Smooth muscle cell (in vitro differentiated cells): ENCODE data around the gene CAPZB. TPM values are rescaled to one million over a fixed set of nuclear protein-coding genes. Genes with fewer than 3 reads are reported as not detected.

Experiments used
- DNase-seq: peaks from one replicate; lab custom pipeline; 2025; ENCODE audit not compliant: unreplicated experiment; lab: John Stamatoyannopoulos, UW
- H2AFZ ChIP-seq: fragments of 200-600 bp; sonication (generic); 2 replicates; pipeline ENCODE4 v1.6.0; 2016; ENCODE audit warnings: antibody characterized with exemption, low read depth, mild to moderate bottlenecking
- H3F3A ChIP-seq: fragments of 200-600 bp; sonication (generic); 2 replicates; pipeline ENCODE4 v1.6.0; 2017; ENCODE audit warnings: antibody characterized with exemption, low read depth
- H3K27ac ChIP-seq: fragments of 200-600 bp; sonication (generic); 2 replicates; pipeline ENCODE4 v1.5.1; 2016; ENCODE audit warnings: low read depth, mild to moderate bottlenecking
- H3K27me3 ChIP-seq: fragments of 200-600 bp; sonication (generic); 2 replicates; pipeline ENCODE4 v1.6.1; 2016; ENCODE audit warnings: low read depth, mild to moderate bottlenecking
- H3K36me3 ChIP-seq: fragments of 200-600 bp; sonication (generic); 2 replicates; pipeline ENCODE4 v1.5.1; 2016; ENCODE audit warnings: low read depth
- H3K4me1 ChIP-seq: fragments of 200-600 bp; sonication (generic); 2 replicates; pipeline ENCODE4 v1.5.1; 2016; ENCODE audit warnings: low read depth
- H3K4me2 ChIP-seq: fragments of 200-600 bp; sonication (generic); 2 replicates; pipeline ENCODE4 v1.6.0; 2016; ENCODE audit warnings: mild to moderate bottlenecking
- H3K4me3 ChIP-seq: fragments of 200-600 bp; sonication (generic); 2 replicates; pipeline ENCODE4 v1.5.1; 2016; ENCODE audit warnings: mild to moderate bottlenecking
- H3K79me2 ChIP-seq: fragments of 200-600 bp; sonication (generic); 2 replicates; pipeline ENCODE4 v1.6.0; 2016; ENCODE audit warnings: low read depth, mild to moderate bottlenecking
- H3K9ac ChIP-seq: fragments of 200-600 bp; sonication (generic); 2 replicates; pipeline ENCODE4 v1.6.0; 2016; ENCODE audit warnings: low read depth
- H3K9me3 ChIP-seq: fragments of 200-600 bp; sonication (generic); replicated peaks from 2 replicates; pipeline ENCODE4 v1.5.1; 2016; ENCODE audit warnings: low read depth
- H4K20me1 ChIP-seq: fragments of 200-600 bp; sonication (generic); 2 replicates; pipeline ENCODE4 v1.6.0; 2016; ENCODE audit warnings: low read depth
- WGBS: methylation state at CpG from one replicate; pipeline ENCODE4 v1.1.7; 2016; ENCODE audit warnings: low lambda C conversion rate; 5-methylcytosine and 5-hydroxymethylcytosine counted together
- polyA plus RNA-seq: library from polyadenylated mRNA; unstranded; fragments of >200 nt; fragmentation: Nextera tagmentation; extraction: Ambion mirVana; gene quantifications from 2 replicates; pipeline ENCODE4 v1.2.1, GENCODE V29; 2016
- total RNA-seq: library from RNA; depleted of rRNA; stranded (reverse); fragments of >200 nt; gene quantifications from 2 replicates; pipeline ENCODE4 v1.2.3, GENCODE V29; 2014
- TF ChIP-seq, protein P1 (sequence below): fragments of 200-600 bp; sonication (generic); IDR thresholded peaks from 2 replicates; pipeline ENCODE4 v1.5.1; 2017; ENCODE audit warnings: borderline replicate concordance, mild to moderate bottlenecking, antibody characterized with exemption; ENCODE audit not compliant: insufficient read depth, poor library complexity, severe bottlenecking

CAPZB gene
- total and polyA plus RNA-seq, 2 experiments from 2014 or later = 205 to 405 TPM

DNA sequence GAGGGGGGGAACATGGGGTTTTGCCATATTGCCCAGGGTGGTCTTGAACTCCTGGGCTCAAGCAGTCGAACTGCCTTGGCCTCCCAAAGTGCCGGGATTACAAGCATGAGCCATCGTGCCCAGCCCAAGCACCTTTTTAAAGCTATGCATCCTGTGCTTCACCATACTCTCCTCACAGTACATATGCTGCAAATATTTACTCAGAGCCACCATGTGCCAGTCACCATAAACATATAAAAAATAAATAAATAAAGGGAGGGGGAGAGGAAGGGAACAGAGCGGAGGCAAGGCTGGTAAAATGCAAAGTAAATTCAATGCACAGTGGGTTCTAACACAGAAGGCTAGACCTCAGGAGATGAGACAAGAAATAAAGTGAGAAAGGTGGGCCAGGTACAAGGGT is 64.7 kb downstream of the CAPZB start:
- no peak overlapping the region for H3K27ac ChIP-seq

DNA sequence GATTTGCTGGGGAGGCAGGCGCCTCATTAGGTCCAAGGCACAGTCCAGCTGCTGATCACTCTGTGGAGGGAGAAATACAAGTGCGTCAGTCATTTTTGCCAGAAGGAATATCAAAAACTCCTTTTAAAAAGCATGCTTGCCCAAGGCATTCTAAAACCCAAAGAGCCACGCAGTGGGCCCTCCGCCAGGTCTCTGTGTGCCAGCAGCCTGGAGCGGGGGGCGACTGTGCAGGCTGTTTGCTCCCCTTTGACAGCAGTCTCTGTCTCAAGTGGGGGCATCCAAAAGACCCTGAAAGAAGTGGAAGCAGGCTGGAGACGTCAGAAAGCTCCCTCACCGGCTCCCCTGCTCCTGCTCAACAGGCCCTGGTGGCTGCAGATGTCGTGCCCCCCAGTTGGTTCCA is 65.6 kb downstream of the CAPZB start:
- Histone ChIP-seq H4K20me1 (peaks cover 98% of the 10 kb centered on the region), H2AFZ (no peak overlapping the region), H3K36me3 (peaks cover 8% of the 10 kb centered on the region), H3K27me3 (no peaks in the 10 kb centered on the region), H3F3A (no peaks in the 10 kb centered on the region), H3K4me2 (no peak overlapping the region), H3K27ac (no peak overlapping the region), H3K4me3 (no peak overlapping the region), H3K9ac (no peak overlapping the region), H3K4me1 (peaks cover 10% of the 10 kb centered on the region), H3K79me2 (peaks cover 96% of the 10 kb centered on the region), H3K9me3 (no peaks in the 10 kb centered on the region)
- no peak for DNase-seq
- TF ChIP-seq, protein P1, sequence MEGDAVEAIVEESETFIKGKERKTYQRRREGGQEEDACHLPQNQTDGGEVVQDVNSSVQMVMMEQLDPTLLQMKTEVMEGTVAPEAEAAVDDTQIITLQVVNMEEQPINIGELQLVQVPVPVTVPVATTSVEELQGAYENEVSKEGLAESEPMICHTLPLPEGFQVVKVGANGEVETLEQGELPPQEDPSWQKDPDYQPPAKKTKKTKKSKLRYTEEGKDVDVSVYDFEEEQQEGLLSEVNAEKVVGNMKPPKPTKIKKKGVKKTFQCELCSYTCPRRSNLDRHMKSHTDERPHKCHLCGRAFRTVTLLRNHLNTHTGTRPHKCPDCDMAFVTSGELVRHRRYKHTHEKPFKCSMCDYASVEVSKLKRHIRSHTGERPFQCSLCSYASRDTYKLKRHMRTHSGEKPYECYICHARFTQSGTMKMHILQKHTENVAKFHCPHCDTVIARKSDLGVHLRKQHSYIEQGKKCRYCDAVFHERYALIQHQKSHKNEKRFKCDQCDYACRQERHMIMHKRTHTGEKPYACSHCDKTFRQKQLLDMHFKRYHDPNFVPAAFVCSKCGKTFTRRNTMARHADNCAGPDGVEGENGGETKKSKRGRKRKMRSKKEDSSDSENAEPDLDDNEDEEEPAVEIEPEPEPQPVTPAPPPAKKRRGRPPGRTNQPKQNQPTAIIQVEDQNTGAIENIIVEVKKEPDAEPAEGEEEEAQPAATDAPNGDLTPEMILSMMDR = no peak
- WGBS = 99% methylated on average over 9 of the region's 9 CpGs

More for the DNA sequence above, 64.7 kb downstream of the CAPZB start:
- TF ChIP-seq, protein P1 = no peak
- Histone ChIP-seq H3K4me2 (no peak overlapping the region), H3K9ac (no peak overlapping the region), H3K36me3 (peaks cover 8% of the 10 kb centered on the region), H4K20me1 (peaks cover 98% of the 10 kb centered on the region), H3K9me3 (no peaks in the 10 kb centered on the region), H3K4me1 (peaks cover 4% of the 10 kb centered on the region), H2AFZ (no peak overlapping the region), H3F3A (no peaks in the 10 kb centered on the region), H3K27me3 (no peaks in the 10 kb centered on the region), H3K4me3 (no peak overlapping the region), H3K79me2 (peaks cover 96% of the 10 kb centered on the region)
- DNase-seq = no peak
- 97% methylated on average over 4 of the region's 4 CpGs for WGBS

DNA sequence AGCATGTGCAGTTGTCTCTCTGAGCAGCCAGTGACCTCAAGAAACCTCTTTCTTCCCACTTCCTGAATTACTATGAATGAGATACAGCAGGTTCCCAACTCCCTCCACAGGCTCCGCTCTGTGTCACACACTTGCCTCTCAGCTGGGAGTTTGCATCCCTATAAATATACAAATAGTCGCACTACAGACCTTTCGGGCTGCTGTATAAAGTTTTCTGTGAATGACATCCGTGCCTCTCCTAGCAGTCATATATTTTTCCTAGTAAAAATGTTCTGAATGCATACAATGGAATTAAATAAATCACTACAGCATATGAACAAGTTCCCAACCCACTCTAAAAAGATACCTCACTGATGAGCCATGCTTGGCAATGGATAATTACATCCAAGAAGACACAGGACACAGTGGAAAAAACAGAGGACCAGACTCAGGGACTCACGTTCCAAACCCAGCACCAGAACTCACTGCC is 66.8 kb downstream of the CAPZB start:
- Histone ChIP-seq H4K20me1 (peaks cover 98% of the 10 kb centered on the region), H3F3A (no peaks in the 10 kb centered on the region), H3K36me3 (peaks cover 8% of the 10 kb centered on the region), H2AFZ (no peak overlapping the region), H3K4me2 (no peak overlapping the region), H3K9ac (no peak overlapping the region), H3K4me1 (peaks cover 10% of the 10 kb centered on the region), H3K4me3 (no peak overlapping the region), H3K9me3 (no peaks in the 10 kb centered on the region), H3K27ac (no peak overlapping the region), H3K27me3 (no peaks in the 10 kb centered on the region), H3K79me2 (peaks cover 96% of the 10 kb centered on the region)
- 92% methylated on average over 5 of the region's 5 CpGs for WGBS
- no peak for DNase-seq
- TF ChIP-seq, protein P1 = no peak

DNA sequence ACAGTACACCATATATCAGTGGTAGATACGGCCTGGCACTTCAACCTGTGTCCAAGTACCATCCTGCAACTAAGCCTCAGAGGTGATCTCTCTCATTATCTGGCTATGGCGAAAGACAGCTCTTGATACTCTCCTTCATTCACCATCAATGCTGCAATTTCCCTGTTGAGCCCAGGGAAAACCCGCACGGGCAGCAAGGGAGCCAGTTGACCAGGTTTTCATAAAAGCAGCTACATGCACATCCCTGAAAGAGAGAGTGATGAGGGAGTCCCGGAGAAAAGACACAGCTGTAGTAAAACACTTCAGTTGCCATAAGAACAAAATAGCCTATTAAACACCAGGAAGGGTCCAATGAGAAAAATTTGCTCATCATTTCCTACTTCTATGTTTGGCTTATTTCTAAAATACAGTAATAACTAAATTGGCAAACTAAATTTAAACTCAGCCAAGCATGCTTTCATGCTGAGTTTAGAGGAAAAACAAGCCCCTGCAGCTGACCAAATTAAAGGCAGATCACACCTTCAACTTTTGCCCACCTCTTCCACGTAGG is 68.3 kb downstream of the CAPZB start:
- no peak overlapping the region for H3K9ac ChIP-seq
- 92% methylated on average over 6 of the region's 6 CpGs for WGBS
- TF ChIP-seq, protein P1 = no peak
- H3K4me3 ChIP-seq = no peak overlapping the region
- H4K20me1 ChIP-seq = peaks cover 99% of the 10 kb centered on the region
- no peaks in the 10 kb centered on the region for H3F3A ChIP-seq
- no peaks in the 10 kb centered on the region for H3K9me3 ChIP-seq
- H3K4me1 ChIP-seq = peaks cover 6% of the 10 kb centered on the region
- DNase-seq = no peak
- no peak overlapping the region for H2AFZ ChIP-seq
- H3K27ac ChIP-seq = no peak overlapping the region
- H3K79me2 ChIP-seq = peaks cover 96% of the 10 kb centered on the region
- no peak overlapping the region for H3K4me2 ChIP-seq
- H3K27me3 ChIP-seq = no peaks in the 10 kb centered on the region
- peaks cover 8% of the 10 kb centered on the region for H3K36me3 ChIP-seq
